Measurements from ENCODE around the gene GRAMD1A.

GRCh38 chr19:35052599-35053190 is 52.6 kb downstream of the GRAMD1A start:
- no peak for TF ChIP-seq CTCF (IDR thresholded peaks at IDR 0.05)
- TF ChIP-seq ZFX (IDR thresholded peaks at IDR 0.05; ENCODE audit: borderline replicate concordance): no peak

All from 22Rv1 (cell line).